ENCODE measurements around the gene IGFBP3.

DNA sequence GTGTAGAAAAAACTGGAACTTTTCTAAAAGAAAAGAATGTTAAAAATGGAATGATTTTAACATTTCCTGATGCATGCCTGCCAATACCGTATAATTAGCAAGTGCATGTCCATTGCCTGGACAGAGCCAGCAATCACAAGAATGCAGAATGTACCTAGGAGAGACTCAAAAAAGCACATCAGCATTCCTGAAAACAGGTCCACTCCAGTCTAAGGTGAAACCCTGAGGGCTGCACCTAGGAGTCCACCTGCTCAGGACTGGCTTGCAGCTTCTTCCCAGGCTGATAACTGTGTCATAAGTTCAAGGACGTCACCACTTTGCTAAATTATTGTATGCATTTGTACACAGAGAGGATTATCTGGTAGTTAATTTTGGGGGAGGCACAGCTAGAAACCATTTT, 53.6 kb downstream of the IGFBP3 start:
- TF ChIP-seq, protein P1, sequence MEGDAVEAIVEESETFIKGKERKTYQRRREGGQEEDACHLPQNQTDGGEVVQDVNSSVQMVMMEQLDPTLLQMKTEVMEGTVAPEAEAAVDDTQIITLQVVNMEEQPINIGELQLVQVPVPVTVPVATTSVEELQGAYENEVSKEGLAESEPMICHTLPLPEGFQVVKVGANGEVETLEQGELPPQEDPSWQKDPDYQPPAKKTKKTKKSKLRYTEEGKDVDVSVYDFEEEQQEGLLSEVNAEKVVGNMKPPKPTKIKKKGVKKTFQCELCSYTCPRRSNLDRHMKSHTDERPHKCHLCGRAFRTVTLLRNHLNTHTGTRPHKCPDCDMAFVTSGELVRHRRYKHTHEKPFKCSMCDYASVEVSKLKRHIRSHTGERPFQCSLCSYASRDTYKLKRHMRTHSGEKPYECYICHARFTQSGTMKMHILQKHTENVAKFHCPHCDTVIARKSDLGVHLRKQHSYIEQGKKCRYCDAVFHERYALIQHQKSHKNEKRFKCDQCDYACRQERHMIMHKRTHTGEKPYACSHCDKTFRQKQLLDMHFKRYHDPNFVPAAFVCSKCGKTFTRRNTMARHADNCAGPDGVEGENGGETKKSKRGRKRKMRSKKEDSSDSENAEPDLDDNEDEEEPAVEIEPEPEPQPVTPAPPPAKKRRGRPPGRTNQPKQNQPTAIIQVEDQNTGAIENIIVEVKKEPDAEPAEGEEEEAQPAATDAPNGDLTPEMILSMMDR (IDR thresholded peaks at IDR 0.05): no peak
- TF ChIP-seq EZH2 (IDR thresholded peaks at IDR 0.05): no peak
